K562 (cell line): ENCODE results near the gene USP49. TPM values are rescaled to one million over a fixed set of nuclear protein-coding genes. Genes with fewer than 3 reads are reported as not detected.

Experiments
- ATAC-seq: fragments of 200-7000 bp; cut with Tn5 transposase; 3 replicates; pipeline ENCODE4 v1.9.1; 2020; ENCODE audit warnings: moderate library complexity
- BruUV-seq: library from RNA; stranded (reverse); fragments of 400-500 nt; replicated peaks from 2 replicates; lab custom pipeline; 2021; lab: Mats Ljungman, UMichigan
- CTCF ChIA-PET: fragments of 300-600 bp; formaldehyde crosslinking; extraction: SDS; loops from one replicate; lab custom pipeline; 2021; ENCODE audit warnings: low intra/inter-chr PET ratio; lab: Yijun Ruan, JAX
- POLR2A ChIA-PET: fragments of 300-600, 350-650 bp; sonication (Branson Sonifier 250); formaldehyde crosslinking; extraction: SDS; loops from one replicate; lab custom pipeline; 2021; ENCODE audit warnings: antibody characterized with exemption, inconsistent platforms; lab: Yijun Ruan, JAX
- DNase-seq, 4 experiments: peaks; one replicate each; pipeline versions ENCODE4 v3.0.0 to v3.0.0-alpha.2; 2011 to 2018; ENCODE audit warnings: low spot score in 3 of 4, mixed read lengths in 3 of 4; ENCODE audit errors: extremely low read depth in 1 of 4
- FAIRE-seq: peaks from 2 replicates; lab custom pipeline; 2011; peaks lifted over from hg19 to GRCh38; lab: Jason Lieb, UNC
- H2AFZ ChIP-seq: 2 replicates; pipeline ENCODE4 v1.6.0; 2011; ENCODE audit warnings: low read depth, low read length, control low read depth, inconsistent platforms
- H3K27ac ChIP-seq: fragments of 200-600 bp; 3 replicates; pipeline ENCODE4 v1.8.0; 2011; ENCODE audit warnings: low read depth, mild to moderate bottlenecking, control low read depth, inconsistent platforms, low read length, moderate library complexity, mixed read lengths; ENCODE audit errors: extremely low read depth
- H3K27me3 ChIP-seq, 2 experiments: fragments of 300-600 bp in 1 of 2; 2 replicates in 1 of 2; 3 replicates in 1 of 2; pipeline versions ENCODE4 v1.6.0 to v1.8.0; 2011; ENCODE audit warnings: inconsistent platforms in 2 of 2, low read length in 2 of 2, mild to moderate bottlenecking in 1 of 2, mixed read lengths in 1 of 2, moderate library complexity in 1 of 2; ENCODE audit not compliant: control insufficient read depth in 2 of 2, insufficient read depth in 2 of 2
- H3K36me3 ChIP-seq: fragments of 300-600 bp; 3 replicates; pipeline ENCODE4 v1.8.0; 2011; ENCODE audit warnings: mild to moderate bottlenecking, low read length, inconsistent platforms; ENCODE audit not compliant: control insufficient read depth, insufficient read depth
- H3K4me1 ChIP-seq, 2 experiments: fragments of 200-600 bp in 1 of 2; replicated peaks in 1 of 2; 2 replicates in 1 of 2; 3 replicates in 1 of 2; pipeline versions ENCODE4 v1.5.1 to v1.8.0; 2011; ENCODE audit warnings: inconsistent platforms in 2 of 2, low read length in 2 of 2, mild to moderate bottlenecking in 1 of 2, mixed read lengths in 1 of 2, moderate library complexity in 1 of 2; ENCODE audit not compliant: control insufficient read depth in 2 of 2, insufficient read depth in 2 of 2
- H3K4me2 ChIP-seq: 2 replicates; pipeline ENCODE4 v1.6.1; 2011; ENCODE audit warnings: low read length, control low read depth, inconsistent platforms, mixed read lengths; ENCODE audit not compliant: insufficient read depth
- H3K4me3 ChIP-seq: fragments of 200-600 bp; sonication (generic), shearing (Covaris generic); 2 replicates; pipeline ENCODE4 v1.5.1; 2016; ENCODE audit warnings: control low read depth, inconsistent platforms
- H3K79me2 ChIP-seq: fragments of 200-600 bp; 3 replicates; pipeline ENCODE4 v1.8.0; 2011; ENCODE audit warnings: low read length, inconsistent platforms; ENCODE audit not compliant: control insufficient read depth, insufficient read depth
- H3K9ac ChIP-seq, 2 experiments: 2 replicates each; pipeline versions ENCODE4 v1.6.0 to v1.6.1; 2011; ENCODE audit warnings: low read depth in 2 of 2, low read length in 2 of 2, control low read depth in 1 of 2, inconsistent platforms in 1 of 2, mild to moderate bottlenecking in 1 of 2, mixed read lengths in 1 of 2; ENCODE audit not compliant: insufficient read depth in 1 of 2
- H3K9me1 ChIP-seq: one replicate; pipeline ENCODE4 v1.6.0; 2011; ENCODE audit warnings: inconsistent platforms, mild to moderate bottlenecking, low read length, moderate library complexity; ENCODE audit not compliant: control insufficient read depth, insufficient read depth
- H3K9me3 ChIP-seq: replicated peaks from 2 replicates; pipeline ENCODE4 v1.5.1; 2011; ENCODE audit warnings: low read depth, low read length, inconsistent platforms; ENCODE audit not compliant: control insufficient read depth, insufficient read depth
- H4K20me1 ChIP-seq: replicated peaks from 2 replicates; pipeline ENCODE4 v1.6.1; 2011; ENCODE audit warnings: low read length, inconsistent platforms, mixed read lengths; ENCODE audit not compliant: control insufficient read depth, insufficient read depth
- C11orf30 ChIP-seq: fragments of 450-650 bp; IDR thresholded peaks from 2 replicates; pipeline ENCODE4 v1.6.1; 2016; ENCODE audit warnings: low read depth, mild to moderate bottlenecking
- DMBX1 ChIP-seq: fragments of 250-450 bp; sonication (Bioruptor Pico); IDR thresholded peaks from 2 replicates; pipeline ENCODE4 v1.8.0; 2022; ENCODE audit warnings: inconsistent platforms, mild to moderate bottlenecking, moderate library complexity, borderline replicate concordance
- E2F4 ChIP-seq: sonication (generic); formaldehyde crosslinking; IDR thresholded peaks from 2 replicates; pipeline ENCODE4 v1.8.0; 2022; ENCODE audit warnings: mild to moderate bottlenecking, low read depth, missing genetic modification reagents
- GTF2E2 ChIP-seq: fragments of 200-800 bp; sonication (Bioruptor generic); IDR thresholded peaks from 2 replicates; pipeline ENCODE4 v1.6.1; 2016; ENCODE audit warnings: missing genetic modification characterization, missing compliant biosample characterization
- KDM2B ChIP-seq: fragments of 250-450 bp; sonication (Bioruptor Pico); IDR thresholded peaks from 2 replicates; pipeline ENCODE4 v1.8.0; 2021; ENCODE audit warnings: mild to moderate bottlenecking, moderate library complexity
- LCOR ChIP-seq: sonication (generic); formaldehyde crosslinking; IDR thresholded peaks from 2 replicates; pipeline ENCODE4 v1.8.0; 2022; ENCODE audit warnings: mild to moderate bottlenecking, missing genetic modification reagents
- MAFG ChIP-seq: fragments of 450-650 bp; conservative IDR thresholded peaks from 2 replicates; pipeline ENCODE4 v1.6.1; 2016; ENCODE audit warnings: missing genetic modification characterization, missing compliant biosample characterization
- MIER1 ChIP-seq: fragments of 450-650 bp; IDR thresholded peaks from 2 replicates; pipeline ENCODE4 v1.6.1; 2016; ENCODE audit warnings: antibody characterized with exemption, mild to moderate bottlenecking, low read depth
- MTA1 ChIP-seq: fragments of 450-650 bp; IDR thresholded peaks from 2 replicates; pipeline ENCODE4 v1.6.1; 2017; ENCODE audit warnings: borderline replicate concordance
- NR2C2 ChIP-seq, 2 experiments: fragments of 200-800 bp in 1 of 2; sonication (Bioruptor generic) in 1 of 2; sonication (generic) in 1 of 2; formaldehyde crosslinking in 1 of 2; IDR thresholded peaks; 2 replicates each; pipeline versions ENCODE4 v1.6.1 to v1.8.0; 2016 to 2022; ENCODE audit warnings: mild to moderate bottlenecking in 1 of 2, missing compliant biosample characterization in 1 of 2, missing genetic modification characterization in 1 of 2, missing genetic modification reagents in 1 of 2
- SP1 ChIP-seq: sonication (generic); formaldehyde crosslinking; IDR thresholded peaks from 2 replicates; pipeline ENCODE4 v1.8.1; 2022; ENCODE audit warnings: mild to moderate bottlenecking, missing genetic modification reagents
- SRSF3 ChIP-seq: fragments of 200-400 bp; formaldehyde crosslinking; IDR thresholded peaks from 2 replicates; pipeline ENCODE4 v1.6.1; 2016; ENCODE audit warnings: mild to moderate bottlenecking, low read length, moderate library complexity; ENCODE audit not compliant: insufficient read depth
- SUPT5H ChIP-seq: fragments of 450-650 bp; IDR thresholded peaks from 2 replicates; pipeline ENCODE4 v1.6.1; 2016
- TSHZ1 ChIP-seq: fragments of 250-450 bp; sonication (Bioruptor Pico); IDR thresholded peaks from 2 replicates; pipeline ENCODE4 v1.4.0; 2020; ENCODE audit warnings: mild to moderate bottlenecking, moderate library complexity
- ZNF311 ChIP-seq: fragments of 250-450 bp; sonication (Bioruptor Pico); IDR thresholded peaks from 2 replicates; pipeline ENCODE4 v1.4.0; 2020; ENCODE audit warnings: mild to moderate bottlenecking, moderate library complexity
- ZNF316 ChIP-seq: fragments of 450-650 bp; IDR thresholded peaks from 2 replicates; pipeline ENCODE4 v1.6.1; 2016
- WGBS: fragments of 100-300 bp; shearing (Covaris generic); methylation state at CpG from one replicate; pipeline ENCODE4 v1.1.6; 2016; ENCODE audit warnings: low coverage, mixed read lengths; ENCODE audit not compliant: insufficient coverage; ENCODE audit errors: missing lambda C conversion rate; 5-methylcytosine and 5-hydroxymethylcytosine counted together
- in situ Hi-C: fragments of 300-500 bp; cut with MboI; formaldehyde crosslinking; loops from 4 replicates; pipeline ENCODE4 v1.15.0; 2018; ENCODE audit warnings: inconsistent platforms, mixed read lengths
- intact Hi-C: fragments of 100-400 bp; cut with micrococcal nuclease; formaldehyde crosslinking; loops from 2 replicates; pipeline ENCODE4 v1.14.2; 2022
- polyA plus RNA-seq, 8 experiments: library from polyadenylated mRNA; depleted of rRNA in 4 of 8; stranded (reverse) in 5 of 8; unstranded in 3 of 8; fragments of >200 nt; fragmentation: Nextera tagmentation in 2 of 8; fragmentation: Illumina TruSeq in 1 of 8; extraction: Ambion mirVana in 2 of 8; extraction: Trizol in 1 of 8; gene quantifications; 2 replicates each; pipeline versions ENCODE4 v1.2.1 to v1.2.3, GENCODE V29; 2011 to 2014; ENCODE audit warnings: inconsistent platforms in 1 of 8, missing spikeins in 1 of 8
- total RNA-seq, 7 experiments: library from RNA; depleted of rRNA in 6 of 7; stranded (reverse); fragments of >200 nt in 6 of 7; fragmentation: Illumina TruSeq in 2 of 7; extraction: Trizol in 2 of 7; gene quantifications; 2 replicates each; pipeline versions ENCODE4 v1.2.1 to v1.2.3, GENCODE V29; 2011 to 2021; ENCODE audit warnings: low replicate concordance in 1 of 7

The USP49 gene
- total and polyA plus RNA-seq, 9 of the 15 experiments (the other 6 are each of a cell fraction or from before 2014, with no cell fraction given): 1.0 to 9.9 (median 6.5) TPM

GRCh38 chr6:41823178-41823577 is 72.0 kb downstream of the USP49 start:
- Histone ChIP-seq H3K36me3 (no peaks in the 10 kb centered on the region), H3K9me1 (no peaks in the 10 kb centered on the region), H3K27ac (no peak overlapping the region), H3K4me3 (no peak overlapping the region), H3K27me3 (no peaks in the 10 kb centered on the region), H4K20me1 (no peaks in the 10 kb centered on the region), H2AFZ (no peak overlapping the region), H3K4me2 (no peak overlapping the region), H3K9me3 (no peaks in the 10 kb centered on the region), H3K4me1 (peaks cover 0 to 23% of the 10 kb centered on the region in 2 experiments; a peak in 3 of 5 replicates), H3K9ac (no peak overlapping the region), H3K79me2 (no peaks in the 10 kb centered on the region)
- ChIA-PET CTCF (no interaction called here), POLR2A (interaction anchor here (0.5 to 1.1 kb wide), 4 partner anchors 11 to 255 kb away, joined by 3 to 4 read pairs (median 4); no protein-coding TSS in a partner anchor)
- ATAC-seq: no peak
- no peak for DNase-seq
- no TSS peak for BruUV-seq
- intact Hi-C loops (no loop called here), in situ Hi-C loops (no loop called here)
- FAIRE-seq: no peak
- 100% methylated on average over 1 of the region's 1 CpG for WGBS
- no peak for TF ChIP-seq NR2C2 (CRISPR knock-in tag; IDR thresholded peaks at IDR 0.05)
- TF ChIP-seq NR2C2 (tag; IDR thresholded peaks at IDR 0.05): no peak
- TF ChIP-seq ZNF316: peak; percentile 67
- TF ChIP-seq DMBX1 (CRISPR knock-in tag): no peak
- no peak for TF ChIP-seq SUPT5H
- no peak for TF ChIP-seq KDM2B (CRISPR knock-in tag)
- TF ChIP-seq MAFG (tag): peak; percentile 27; the same call in 1 of the 2 replicates
- no peak for TF ChIP-seq LCOR (CRISPR knock-in tag)
- peak; percentile 37 for TF ChIP-seq C11orf30
- TF ChIP-seq ZNF311 (CRISPR knock-in tag): no peak
- TF ChIP-seq MTA1: no peak
- no peak for TF ChIP-seq SP1 (CRISPR knock-in tag)
- TF ChIP-seq TSHZ1 (CRISPR knock-in tag): no peak
- no peak for TF ChIP-seq GTF2E2 (tag)
- TF ChIP-seq MIER1: no peak
- no peak for TF ChIP-seq SRSF3
- no peak for TF ChIP-seq E2F4
